Nephron (organoid): ENCODE measurements around the gene C2orf80.

Source experiments
- H3K27ac Mint-ChIP-seq, 3 experiments: 2 replicates each; pipeline ENCODE4 v1.8.0; 2020; ENCODE audit warnings: mixed read lengths in 3 of 3, mild to moderate bottlenecking in 2 of 3, moderate library complexity in 1 of 3
- H3K27me3 Mint-ChIP-seq: 2 replicates; pipeline ENCODE4 v1.8.0; 2021; ENCODE audit warnings: low read depth, mild to moderate bottlenecking, moderate library complexity, mixed read lengths
- H3K36me3 Mint-ChIP-seq: 2 replicates; pipeline ENCODE4 v1.8.0; 2020; ENCODE audit warnings: low read depth, mixed read lengths
- H3K4me1 Mint-ChIP-seq: 2 replicates; pipeline ENCODE4 v1.8.0; 2020; ENCODE audit warnings: mixed read lengths
- H3K4me3 Mint-ChIP-seq, 3 experiments: 2 replicates each; pipeline ENCODE4 v1.8.0; 2020; ENCODE audit warnings: mild to moderate bottlenecking in 3 of 3, mixed read lengths in 3 of 3, moderate library complexity in 2 of 3
- H3K9me3 Mint-ChIP-seq: 2 replicates; pipeline ENCODE4 v1.8.0; 2020; ENCODE audit warnings: mixed read lengths
- TF ChIP-seq, protein P1 (sequence below), 3 experiments: fragments of 200-600 bp; sonication (generic); IDR thresholded peaks; one replicate each; pipeline ENCODE4 v1.5.0; 2021; ENCODE audit warnings: antibody characterized with exemption in 3 of 3; ENCODE audit not compliant: unreplicated experiment in 3 of 3

The C2orf80 gene

GRCh38 chr2:208156439-208156838 is 33.4 kb downstream of the C2orf80 start:
- TF ChIP-seq, protein P1, sequence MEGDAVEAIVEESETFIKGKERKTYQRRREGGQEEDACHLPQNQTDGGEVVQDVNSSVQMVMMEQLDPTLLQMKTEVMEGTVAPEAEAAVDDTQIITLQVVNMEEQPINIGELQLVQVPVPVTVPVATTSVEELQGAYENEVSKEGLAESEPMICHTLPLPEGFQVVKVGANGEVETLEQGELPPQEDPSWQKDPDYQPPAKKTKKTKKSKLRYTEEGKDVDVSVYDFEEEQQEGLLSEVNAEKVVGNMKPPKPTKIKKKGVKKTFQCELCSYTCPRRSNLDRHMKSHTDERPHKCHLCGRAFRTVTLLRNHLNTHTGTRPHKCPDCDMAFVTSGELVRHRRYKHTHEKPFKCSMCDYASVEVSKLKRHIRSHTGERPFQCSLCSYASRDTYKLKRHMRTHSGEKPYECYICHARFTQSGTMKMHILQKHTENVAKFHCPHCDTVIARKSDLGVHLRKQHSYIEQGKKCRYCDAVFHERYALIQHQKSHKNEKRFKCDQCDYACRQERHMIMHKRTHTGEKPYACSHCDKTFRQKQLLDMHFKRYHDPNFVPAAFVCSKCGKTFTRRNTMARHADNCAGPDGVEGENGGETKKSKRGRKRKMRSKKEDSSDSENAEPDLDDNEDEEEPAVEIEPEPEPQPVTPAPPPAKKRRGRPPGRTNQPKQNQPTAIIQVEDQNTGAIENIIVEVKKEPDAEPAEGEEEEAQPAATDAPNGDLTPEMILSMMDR (IDR thresholded peaks at IDR 0.05; ENCODE audit: unreplicated experiment in 3 of 3), result no peak

DNA sequence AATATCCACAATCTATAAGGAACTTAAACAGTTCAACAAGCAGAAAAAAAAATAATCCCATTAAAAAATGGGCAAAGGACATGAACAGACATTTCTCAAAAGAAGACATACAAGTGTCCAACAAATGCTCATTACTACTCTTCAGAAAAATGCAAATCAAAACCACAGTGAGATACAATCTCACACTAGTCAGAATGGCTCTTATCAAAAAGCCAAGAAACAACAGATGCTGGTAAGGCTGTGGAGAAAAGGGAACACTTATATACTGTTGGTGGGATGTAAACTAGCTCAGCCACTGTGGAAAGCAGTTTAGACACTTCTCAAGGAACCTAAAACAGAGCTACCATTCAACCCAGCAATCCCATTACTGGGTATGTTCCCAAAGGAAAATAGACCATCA is 36.7 kb downstream of the C2orf80 start:
- Mint-ChIP-seq H3K4me1 (no peaks in the 10 kb centered on the region), H3K27ac (no peak overlapping the region), H3K36me3 (no peaks in the 10 kb centered on the region), H3K27me3 (no peaks in the 10 kb centered on the region), H3K4me3 (no peak overlapping the region), H3K9me3 (peaks cover 9% of the 10 kb centered on the region)
- TF ChIP-seq, protein P1 (IDR thresholded peaks at IDR 0.05; ENCODE audit: unreplicated experiment in 3 of 3), result no peak

More at GRCh38 chr2:208156439-208156838, 33.4 kb downstream of the C2orf80 start:
- Mint-ChIP-seq H3K27ac (no peak overlapping the region), H3K9me3 (no peaks in the 10 kb centered on the region), H3K36me3 (no peaks in the 10 kb centered on the region), H3K4me1 (no peaks in the 10 kb centered on the region), H3K27me3 (no peaks in the 10 kb centered on the region), H3K4me3 (no peak overlapping the region)

DNA sequence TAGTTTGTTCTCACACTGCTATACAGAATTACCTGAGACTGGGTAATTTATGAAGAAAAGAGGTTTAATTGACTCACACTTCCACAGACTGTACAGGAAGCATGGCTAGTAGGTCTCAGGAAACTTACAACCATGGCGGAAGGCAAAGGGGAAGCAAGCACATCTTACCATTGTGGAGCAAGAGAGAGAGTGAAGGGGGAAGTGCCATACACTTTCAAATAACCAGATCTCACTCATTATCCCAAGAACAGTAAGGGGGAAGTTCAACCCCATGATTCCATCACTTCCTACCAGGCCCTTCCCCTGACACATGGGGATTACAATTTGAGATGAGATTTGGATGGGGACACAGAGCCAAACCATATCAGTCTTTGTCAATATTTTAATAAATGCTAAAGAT is 38.9 kb downstream of the C2orf80 start:
- no peak overlapping the region for H3K4me3 Mint-ChIP-seq
- no peaks in the 10 kb centered on the region for H3K36me3 Mint-ChIP-seq
- no peak overlapping the region for H3K27ac Mint-ChIP-seq
- no peaks in the 10 kb centered on the region for H3K4me1 Mint-ChIP-seq
- peaks cover 9% of the 10 kb centered on the region for H3K9me3 Mint-ChIP-seq
- TF ChIP-seq, protein P1 (IDR thresholded peaks at IDR 0.05; ENCODE audit: unreplicated experiment in 3 of 3), result no peak
- H3K27me3 Mint-ChIP-seq, result peaks cover 4% of the 10 kb centered on the region

DNA sequence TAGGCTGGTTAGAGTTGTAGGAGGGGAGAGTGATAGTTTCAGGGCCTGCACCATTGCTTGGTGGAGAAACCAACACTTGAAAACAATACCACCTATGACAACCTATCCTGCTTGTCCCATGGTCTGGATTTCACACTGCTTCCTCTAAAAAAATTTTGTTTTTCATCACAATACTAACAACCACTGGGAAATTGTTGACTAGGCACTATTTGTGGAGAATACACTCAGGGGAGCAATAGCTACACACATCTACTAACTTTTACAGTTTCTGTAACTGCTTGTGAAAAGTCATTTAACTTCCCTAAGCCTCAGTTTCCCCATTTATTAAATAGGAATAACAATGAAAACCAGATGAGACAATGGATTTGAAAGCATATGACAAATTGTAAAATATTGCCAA is 39.7 kb downstream of the C2orf80 start:
- no peak overlapping the region for H3K4me3 Mint-ChIP-seq
- H3K9me3 Mint-ChIP-seq, result peaks cover 9% of the 10 kb centered on the region
- no peaks in the 10 kb centered on the region for H3K4me1 Mint-ChIP-seq
- TF ChIP-seq, protein P1 (IDR thresholded peaks at IDR 0.05; ENCODE audit: unreplicated experiment in 3 of 3), result no peak
- H3K36me3 Mint-ChIP-seq, result no peaks in the 10 kb centered on the region
- no peak overlapping the region for H3K27ac Mint-ChIP-seq
- H3K27me3 Mint-ChIP-seq, result peaks cover 4% of the 10 kb centered on the region

GRCh38 chr2:208148803-208149202 is 41.0 kb downstream of the C2orf80 start:
- Mint-ChIP-seq H3K27me3 (peaks cover 4% of the 10 kb centered on the region), H3K36me3 (no peaks in the 10 kb centered on the region), H3K4me1 (peaks cover 4% of the 10 kb centered on the region), H3K27ac (no peak overlapping the region), H3K9me3 (peaks cover 9% of the 10 kb centered on the region), H3K4me3 (no peak overlapping the region)
- TF ChIP-seq, protein P1 (IDR thresholded peaks at IDR 0.05; ENCODE audit: unreplicated experiment in 3 of 3), result no peak

- peaks cover 12% of the 10 kb centered on the region for H3K4me1 Mint-ChIP-seq
- H3K9me3 Mint-ChIP-seq, result peaks cover 9% of the 10 kb centered on the region
- TF ChIP-seq, protein P1 (IDR thresholded peaks at IDR 0.05; ENCODE audit: unreplicated experiment in 3 of 3), result no peak
- peaks cover 4% of the 10 kb centered on the region for H3K27me3 Mint-ChIP-seq
- no peak overlapping the region for H3K27ac Mint-ChIP-seq
- no peak overlapping the region for H3K4me3 Mint-ChIP-seq
- H3K36me3 Mint-ChIP-seq, result no peaks in the 10 kb centered on the region
Measured at GRCh38 chr2:208147759-208148158, 42.1 kb downstream of the C2orf80 start.
